Endometrium (tissue), 2 donors: ENCODE data around the gene PLEKHH2.

Experiments used
- FAIRE-seq: peaks from 2 replicates; lab custom pipeline; 2012; peaks lifted over from hg19 to GRCh38; lab: Jason Lieb, UNC
- donor health status: control.
- donor health status: control.

Gene PLEKHH2

DNA sequence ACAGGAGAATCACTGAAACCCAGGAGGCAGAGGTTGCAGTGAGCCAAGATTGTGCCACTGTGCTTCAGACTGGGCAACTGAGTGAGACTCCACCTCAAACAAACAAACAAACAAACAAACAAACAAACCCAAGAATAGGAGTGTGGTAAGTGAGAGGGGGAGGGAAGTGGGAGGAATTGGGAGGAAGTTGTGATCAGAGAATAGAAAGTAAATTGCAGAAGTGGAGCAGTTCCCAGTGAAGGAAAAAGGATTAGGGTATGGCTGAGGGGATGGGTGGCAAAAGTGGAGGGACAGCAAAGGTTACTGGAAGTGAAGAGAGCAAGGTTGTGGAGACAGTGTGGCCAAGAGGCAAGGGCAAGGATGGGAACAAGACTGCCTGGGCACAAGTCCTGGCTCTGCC is 80.3 kb downstream of the PLEKHH2 start:
- FAIRE-seq = no peak

DNA sequence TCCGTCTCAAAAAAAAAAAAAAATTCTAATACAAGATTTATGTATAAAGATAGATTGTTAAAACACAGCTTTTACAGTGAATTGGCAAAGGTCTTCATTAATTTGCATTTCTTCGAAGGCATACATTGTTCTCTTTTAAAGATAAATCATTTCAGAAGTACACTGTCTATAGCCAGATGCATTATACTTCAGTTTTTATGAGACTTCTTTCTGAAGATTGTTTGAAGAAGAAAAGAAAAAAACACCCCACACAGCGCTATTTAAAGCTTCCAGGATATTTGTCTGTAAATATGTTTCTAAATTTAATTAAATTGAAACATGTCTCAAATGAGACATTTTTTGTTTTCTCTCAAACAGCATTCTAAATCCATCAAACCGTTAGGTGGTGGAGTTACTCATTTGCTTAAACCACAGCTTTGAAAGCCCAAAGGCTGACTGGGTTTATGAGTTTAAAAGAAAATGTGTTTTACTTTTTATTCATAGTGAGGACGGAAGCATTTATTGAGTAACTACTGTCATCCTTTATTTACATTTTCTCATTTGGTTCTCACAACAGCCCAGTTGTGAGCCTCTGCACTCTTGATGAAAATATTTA is 81.6 kb downstream of the PLEKHH2 start:
- FAIRE-seq = no peak

DNA sequence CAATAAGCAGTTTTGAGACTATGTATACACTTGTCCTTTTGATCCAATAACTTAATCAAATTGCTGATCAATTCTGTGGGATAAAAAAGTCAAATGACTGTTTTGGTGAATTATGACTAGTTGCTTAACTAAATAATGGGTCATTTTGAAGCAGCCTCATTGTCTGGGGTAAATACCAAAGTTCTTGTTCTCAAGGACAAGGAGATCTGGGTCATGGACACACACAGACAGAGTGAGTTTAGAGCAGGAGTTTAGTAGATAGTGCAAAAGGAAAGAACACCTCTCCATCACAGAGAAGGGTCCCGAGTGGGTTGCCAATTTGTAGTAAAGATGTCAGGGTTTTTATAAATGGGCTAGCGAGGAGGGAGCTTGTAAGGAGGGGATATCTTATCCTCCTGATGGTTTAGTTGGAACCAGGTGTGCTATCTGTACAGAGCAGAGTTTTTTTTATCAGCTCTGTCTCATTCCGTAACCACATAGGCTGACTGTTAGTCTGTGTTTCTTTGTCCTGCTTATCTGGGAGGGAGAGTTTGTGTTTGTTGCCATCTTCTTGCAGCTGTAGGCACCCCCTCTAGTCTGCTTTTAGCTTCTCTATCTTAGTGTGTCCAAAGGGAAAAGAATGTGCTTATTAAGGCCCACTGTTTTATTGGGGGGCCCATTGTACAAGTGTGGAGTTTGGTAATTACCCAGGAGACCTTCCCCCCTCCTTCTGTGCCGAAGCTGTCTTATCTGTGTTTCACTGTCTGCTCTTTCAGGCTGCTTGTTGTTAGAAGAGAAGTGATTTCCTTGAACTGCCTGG is 87.9 kb downstream of the PLEKHH2 start:
- FAIRE-seq = no peak

DNA sequence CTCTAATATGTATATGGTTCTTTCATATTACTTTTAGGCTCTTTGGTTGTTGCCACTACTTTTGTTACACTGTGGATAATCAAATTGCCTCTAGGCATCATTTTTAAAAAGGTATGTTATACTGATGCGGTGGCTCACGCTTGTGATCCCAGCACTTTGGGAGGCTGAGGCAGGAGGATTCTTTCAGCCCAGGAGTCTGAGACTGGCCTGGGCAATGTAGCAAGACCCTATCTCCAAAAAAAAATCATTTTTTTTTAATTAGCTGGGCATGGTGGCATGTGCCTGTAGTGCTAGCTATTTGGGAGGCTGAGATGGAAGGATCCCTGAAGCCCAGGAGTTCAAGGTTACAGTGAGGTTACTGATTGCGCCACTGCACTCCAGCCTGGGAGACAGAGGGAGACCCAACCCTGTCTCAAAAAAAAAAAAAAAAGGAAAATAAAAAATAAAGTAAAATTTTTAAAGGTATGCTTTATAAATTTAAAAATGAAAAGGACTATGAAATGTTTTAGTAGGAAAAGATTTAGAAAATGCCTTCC is 88.7 kb downstream of the PLEKHH2 start:
- FAIRE-seq = no peak

DNA sequence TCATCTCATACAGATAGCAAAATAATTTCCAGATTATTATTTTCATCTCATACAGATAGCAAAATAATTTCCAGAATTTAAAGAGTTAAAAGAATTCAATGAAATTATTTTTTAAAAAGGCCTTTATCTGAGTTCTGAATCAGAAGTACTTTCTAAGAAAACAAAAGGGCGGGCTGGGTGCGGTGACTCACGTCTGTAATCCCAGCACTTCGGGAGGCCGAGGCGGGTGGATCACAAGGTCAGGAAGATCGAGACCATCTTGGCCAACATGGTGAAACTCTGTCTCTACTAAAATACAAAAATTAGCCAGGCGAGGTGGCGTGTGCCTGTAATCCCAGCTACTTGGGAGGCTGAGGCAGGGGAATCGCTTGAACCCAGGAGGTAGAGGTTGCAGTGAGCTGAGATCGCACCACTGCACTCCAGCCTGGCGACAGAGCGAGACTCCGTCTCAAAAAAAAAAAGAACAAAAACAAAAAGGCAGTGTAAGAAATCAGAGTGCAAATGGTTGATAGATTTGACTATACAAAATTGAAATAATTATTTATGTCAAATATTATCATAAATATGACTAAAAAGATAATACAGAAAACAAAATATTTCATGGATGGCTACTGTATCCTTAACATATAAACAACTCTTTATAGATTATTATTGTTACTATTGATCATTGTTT is 90.0 kb downstream of the PLEKHH2 start:
- peak; percentile 66 for FAIRE-seq

DNA sequence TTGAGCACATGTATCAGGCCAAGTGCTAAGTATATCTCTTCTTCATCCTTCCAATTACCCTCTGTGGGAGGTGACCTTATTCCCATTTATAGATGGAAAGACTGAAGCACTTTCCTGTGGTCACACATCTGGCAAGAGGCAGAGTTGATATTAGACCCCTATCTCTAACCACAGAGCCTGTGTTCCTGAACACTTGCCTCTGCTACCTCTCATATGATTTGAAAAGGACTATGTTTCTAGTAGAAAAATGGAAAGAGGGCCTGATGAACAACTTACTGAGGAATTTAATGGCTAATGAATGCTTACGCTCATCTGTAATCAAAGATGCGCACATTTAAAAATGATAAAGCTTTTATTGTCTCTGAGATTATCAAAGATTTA is 90.6 kb downstream of the PLEKHH2 start:
- FAIRE-seq = no peak

DNA sequence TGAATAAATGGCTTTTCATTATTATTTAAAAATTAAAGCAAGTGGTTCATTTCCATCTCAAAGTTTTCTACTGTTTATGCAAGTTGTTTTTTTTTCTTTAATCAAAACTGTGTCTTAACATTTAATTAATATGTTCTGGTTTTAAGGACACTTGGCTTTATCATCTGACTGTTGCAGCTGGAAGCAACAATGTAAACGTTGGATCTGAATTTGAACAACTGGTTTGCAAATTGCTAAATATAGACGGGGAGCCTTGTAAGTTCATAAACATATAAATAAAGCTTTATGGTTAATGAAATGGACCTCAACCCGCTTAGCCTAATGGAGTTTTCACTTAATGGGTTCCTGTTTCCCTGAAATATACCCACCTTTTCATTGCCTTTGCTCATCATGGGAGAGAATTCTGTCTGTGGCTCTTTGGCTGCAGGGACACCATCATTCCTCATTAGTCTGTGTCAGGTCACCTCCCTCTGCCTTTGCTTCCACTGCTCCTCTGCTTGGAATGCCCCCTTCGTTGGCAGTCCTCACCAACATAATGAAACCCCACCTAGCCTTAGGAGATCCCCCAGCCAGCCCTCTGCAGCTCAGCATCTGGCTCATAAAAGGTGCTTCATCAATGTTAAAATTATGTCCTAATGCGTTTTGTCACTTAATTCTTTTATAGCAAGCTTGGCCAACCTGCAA is 92.6 kb downstream of the PLEKHH2 start:
- peak; percentile 92 for FAIRE-seq

DNA sequence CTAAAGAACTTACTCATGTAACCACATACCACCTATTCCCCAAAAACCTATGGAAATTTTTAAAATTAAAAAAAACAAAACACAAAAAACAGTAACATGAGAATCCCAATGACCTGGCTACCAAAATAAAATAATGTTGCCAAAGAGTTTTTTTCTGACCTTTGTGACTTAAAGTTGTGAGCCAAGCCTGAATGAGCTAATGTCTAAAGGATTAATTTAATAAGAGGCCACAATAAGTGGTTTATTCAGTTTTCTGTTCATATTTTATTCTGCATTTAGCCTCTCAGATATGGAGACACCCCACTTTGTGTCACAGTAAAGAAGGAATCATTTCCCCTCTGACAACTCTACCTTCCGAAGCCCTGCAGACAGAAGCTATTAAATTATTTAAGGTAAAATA is 94.2 kb downstream of the PLEKHH2 start:
- no peak for FAIRE-seq

DNA sequence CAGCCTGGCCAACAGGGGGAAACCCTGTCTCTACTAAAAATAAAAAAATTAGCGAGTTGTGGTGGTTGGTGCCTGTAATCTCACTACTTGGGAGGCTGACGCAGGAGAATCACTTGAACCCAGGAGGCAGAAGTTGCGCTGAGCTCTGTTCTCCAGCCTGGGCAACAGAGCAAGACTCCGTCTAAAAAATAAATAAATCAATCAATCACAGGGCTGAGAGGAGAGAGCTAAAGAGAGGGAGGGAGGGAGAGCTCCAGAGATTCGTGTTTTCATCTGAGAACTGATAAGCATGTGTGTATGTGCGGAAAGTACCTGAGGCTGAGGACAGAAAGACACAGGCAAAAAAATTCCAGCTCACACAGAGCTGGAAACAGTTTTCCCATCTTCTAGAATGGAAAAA is 99.6 kb downstream of the PLEKHH2 start:
- FAIRE-seq = no peak

DNA sequence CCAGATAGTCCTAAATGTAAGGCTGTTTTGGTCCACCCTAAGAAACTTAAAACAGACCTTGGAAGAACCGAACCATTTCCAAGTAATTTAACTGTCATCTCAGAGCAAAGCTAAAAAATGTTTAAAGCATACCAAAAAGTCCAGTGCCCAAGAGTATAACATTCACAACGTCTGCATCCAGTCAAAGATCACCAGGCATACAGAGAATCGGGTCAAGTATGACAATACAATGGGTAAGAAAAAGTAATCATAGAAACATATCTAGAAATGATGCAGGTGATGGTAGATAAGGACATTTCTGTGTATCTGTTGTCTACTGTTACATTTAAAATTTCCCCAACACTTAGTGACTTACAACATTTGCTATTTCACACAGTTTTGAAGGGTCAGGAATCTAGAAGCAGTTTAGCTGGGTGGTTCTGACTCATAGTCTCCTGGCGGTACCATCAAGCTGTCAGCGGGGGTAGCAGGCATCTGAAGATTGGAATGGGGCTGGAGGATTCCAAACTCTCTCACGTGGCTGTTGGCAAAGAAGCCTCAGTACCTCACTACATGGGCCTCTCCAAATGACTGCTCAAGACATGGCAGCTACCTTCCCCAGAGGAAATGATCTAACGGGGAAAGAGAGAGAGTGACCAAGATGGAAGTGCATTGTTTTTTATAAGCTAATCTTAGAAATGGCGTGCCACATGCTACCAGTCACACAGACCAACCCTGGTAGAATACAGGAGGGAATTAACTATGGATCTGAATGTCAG is 100.2 kb downstream of the PLEKHH2 start:
- no peak for FAIRE-seq

DNA sequence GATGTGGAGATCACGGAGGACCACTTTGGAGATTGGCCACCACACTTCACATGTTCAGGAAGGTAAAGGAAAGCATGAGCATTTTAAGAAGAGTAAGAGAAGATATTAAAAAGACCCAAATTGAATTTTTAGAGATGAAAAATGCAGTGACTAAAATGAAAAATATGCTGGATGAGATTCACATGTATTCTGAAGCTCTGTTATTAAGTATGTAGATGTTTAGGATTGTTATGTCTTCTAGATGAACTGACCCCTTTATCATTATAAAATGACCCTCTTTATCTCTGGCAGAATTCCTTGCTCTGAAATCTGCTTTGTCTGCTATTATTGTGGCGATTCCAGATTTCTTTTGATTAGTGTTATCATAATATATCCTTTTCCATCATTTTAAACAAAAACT is 100.8 kb downstream of the PLEKHH2 start:
- no peak for FAIRE-seq

DNA sequence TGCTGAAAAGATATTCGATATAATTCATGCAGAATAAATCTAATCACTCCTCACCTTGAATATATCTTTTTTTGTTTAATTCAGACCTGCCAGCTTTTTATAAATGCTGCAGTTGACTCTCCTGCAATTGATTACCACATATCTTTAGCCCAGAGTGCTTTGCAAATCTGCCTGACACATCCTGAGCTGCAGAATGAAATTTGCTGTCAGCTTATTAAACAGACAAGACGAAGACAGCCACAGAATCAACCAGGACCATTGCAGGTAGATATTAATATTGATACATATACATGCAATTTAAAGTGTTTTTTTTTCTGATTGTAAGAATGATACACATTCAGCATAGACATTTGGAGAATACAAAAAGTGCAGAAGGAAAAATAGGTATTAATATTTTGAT is 101.2 kb downstream of the PLEKHH2 start:
- FAIRE-seq = no peak

DNA sequence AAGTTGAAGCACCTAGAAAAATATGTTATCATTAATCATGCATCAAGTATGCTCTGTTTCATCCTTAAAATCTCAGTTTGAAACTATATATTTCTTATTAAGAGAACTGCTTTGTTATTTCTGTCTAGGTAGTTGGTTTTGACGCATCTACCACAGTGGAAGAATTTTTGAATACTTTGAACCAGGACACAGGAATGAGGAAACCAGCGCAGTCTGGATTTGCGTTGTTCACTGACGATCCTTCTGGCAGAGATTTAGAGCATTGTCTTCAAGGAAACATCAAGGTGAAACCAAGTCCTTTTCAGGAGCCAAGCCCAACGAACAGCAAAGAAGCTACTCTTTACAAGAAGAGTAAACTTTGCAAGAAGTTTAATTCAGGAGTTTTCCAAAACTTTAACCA is 106.6 kb downstream of the PLEKHH2 start:
- FAIRE-seq = no peak

DNA sequence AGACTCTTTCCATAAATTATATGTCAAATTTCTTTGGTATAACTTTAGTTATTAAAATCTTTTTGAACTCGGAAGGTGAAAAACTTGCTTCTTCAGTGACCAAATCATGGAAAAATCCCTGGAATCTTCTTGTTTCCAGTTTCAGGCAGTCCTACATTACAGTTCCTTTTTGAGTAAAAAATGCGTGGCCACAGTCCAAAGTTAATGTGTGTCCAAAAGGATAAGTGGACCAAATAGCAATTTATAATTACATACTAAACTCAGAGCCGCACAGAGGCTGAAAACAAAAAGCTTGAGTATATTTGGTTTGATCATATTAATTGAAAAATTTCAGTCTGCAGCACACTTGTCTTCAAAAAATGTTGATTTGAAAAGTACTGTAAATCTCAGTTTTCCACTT is 108.4 kb downstream of the PLEKHH2 start:
- FAIRE-seq = peak; percentile 72

DNA sequence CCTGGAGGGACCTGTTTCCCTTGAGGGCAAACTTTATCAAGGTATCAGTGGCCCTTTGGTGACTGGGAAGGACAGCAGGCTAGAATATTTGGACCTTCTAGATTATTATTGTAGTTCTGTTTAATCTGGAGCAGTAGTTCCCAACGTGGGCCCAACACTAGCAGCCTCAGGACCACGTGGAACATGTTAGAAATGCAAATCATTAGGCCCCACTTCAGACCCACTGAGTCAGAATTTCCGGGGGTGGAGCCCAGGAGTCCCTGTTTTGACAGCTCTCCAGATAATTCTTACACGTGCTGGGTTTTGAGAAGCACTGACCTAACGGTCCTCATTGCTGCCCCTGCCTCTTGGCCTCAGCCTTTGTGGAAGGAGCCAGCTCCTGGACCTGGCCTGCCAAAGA is 111.3 kb downstream of the PLEKHH2 start:
- no peak for FAIRE-seq

DNA sequence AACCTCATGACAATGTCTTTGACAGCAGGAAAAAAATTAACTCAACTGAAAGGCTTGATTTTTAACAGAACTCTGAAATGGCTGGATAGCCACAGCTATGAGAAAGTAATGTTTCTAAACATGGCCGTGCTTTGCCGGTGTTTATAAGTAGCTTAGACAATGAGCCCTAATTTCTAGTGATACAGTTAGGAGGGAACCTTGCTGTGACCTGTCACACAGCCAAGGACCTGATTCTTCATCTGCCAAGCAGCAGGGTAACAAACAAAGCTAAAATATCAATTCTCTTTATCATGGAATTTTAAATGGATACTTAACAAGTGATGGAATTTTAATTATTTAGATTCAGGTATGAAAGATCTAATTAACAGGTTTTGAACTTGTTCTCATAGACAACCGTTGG is 112.5 kb downstream of the PLEKHH2 start:
- no peak for FAIRE-seq

DNA sequence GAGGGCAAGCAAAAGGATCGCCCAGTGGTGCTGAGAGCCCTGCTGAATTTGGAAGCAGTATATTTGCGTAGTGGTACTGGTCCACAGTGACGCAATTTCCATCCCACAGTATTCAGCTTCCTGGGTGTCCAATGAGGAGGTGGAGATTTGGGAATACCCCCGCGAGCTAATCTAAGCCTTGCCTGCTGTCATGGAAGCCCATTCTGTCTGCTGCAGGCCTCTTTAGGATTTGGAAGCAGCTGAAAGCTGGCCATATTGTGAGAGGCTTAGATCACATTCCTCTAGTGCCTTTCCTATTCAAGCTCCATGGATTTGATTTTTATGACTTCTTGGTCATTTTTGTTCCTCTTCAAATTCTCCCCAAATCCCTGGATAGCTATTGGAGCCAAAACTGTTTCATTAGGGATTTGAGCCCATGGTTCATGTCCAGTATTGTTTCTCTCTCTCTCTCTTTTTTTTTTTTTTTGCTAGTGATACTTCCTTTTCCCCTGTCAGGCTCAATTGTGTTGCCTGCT is 114.5 kb downstream of the PLEKHH2 start:
- no peak for FAIRE-seq

DNA sequence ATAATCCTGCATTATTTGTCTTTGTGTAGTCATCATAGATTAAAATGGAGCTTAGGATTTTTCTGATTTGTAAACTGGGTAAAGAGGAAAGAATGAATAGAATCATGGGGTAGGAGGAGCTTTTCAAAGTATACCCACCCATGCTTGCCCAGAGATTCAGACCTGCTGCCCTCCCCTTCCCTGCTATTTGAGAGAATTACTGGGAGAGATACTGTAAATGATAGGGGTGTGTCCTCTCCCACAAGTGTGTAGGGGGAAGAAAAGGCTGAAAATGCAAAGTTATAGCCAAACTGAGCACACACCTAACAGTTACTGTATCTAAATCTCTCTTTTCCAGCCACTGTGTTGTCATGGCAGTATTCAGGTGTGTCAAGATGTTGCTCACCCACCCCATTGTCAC is 115.2 kb downstream of the PLEKHH2 start:
- FAIRE-seq = no peak

DNA sequence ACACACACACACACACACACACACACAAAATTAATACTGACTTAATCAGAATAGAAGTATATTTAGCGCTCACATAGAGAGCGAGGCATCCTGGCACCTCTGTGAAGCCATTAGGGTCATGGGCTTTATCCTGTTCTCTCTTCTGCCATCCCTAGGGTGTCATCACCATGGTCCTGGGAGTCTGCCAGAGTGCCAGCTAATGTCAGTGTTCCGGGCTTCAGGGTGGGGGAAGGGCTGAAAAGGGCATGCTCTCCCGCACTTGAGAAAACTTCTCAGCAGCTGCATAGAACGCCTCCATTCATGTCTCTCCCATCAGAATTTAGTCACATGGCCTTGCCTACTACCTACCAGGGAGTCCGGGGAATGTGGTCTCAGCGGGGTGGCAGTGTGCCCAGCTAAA is 117.1 kb downstream of the PLEKHH2 start:
- FAIRE-seq = no peak

DNA sequence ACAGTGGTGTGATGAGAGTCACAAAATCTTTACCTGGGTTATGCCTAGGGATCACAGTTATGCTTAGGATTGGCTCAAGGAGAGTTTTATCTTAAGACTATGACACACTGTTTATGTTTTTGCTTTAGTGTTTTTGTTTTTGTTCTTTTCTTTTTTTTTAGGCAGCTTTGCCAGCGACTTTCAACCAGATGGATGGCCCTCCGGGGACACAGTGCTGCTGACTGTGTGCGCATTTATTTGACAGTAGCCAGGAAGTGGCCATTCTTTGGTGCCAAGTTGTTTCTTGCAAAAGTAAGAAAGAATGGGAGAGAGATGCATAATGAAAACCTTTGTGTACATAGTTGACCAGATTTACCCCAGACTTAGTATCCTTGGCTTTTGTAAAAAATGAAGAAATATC is 121.7 kb downstream of the PLEKHH2 start:
- FAIRE-seq = no peak

DNA sequence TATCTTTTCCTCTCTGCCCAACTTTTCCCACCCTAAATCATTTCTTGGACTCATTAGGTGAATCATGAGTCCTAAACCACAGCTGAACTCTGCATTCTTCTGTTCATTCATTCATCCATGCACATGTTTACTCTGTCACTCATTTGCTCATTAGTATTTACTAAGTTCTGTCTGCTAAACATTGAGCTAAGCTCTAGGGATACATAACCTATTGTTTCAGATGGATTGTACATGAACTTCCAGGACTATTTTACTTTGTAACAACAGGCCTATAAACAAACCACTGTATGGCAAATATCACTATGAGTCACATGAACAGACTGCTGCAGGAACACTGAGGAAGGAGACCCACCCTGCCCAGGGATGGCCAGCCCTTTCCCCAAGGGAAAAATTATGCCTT is 122.1 kb downstream of the PLEKHH2 start:
- FAIRE-seq = peak; percentile 72

DNA sequence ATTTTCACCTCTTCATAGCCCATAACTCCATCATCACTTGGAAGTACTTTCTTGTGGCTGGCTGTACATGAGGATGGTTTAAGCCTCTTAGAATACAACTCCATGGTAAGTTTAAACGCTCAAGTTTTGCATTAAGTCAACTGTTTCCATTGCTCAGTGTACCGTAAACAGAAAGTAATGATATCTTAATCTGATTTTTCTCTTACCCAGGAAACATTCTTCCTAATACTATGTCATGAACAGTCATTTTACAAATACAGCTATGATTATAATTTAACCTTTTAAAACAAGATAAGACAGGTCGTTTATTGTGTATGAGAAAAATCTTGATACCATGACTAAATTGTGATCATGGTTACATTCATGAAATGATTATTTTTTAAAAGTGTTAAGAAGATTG is 125.2 kb downstream of the PLEKHH2 start:
- peak; percentile 77 for FAIRE-seq
